Glomerular endothelial cell (primary cell): ENCODE measurements around the gene KRTAP5-2. TPM values are rescaled to one million over a fixed set of nuclear protein-coding genes. Genes with fewer than 3 reads are reported as not detected.
"Not testable (repeated sequence)": the region's sequence is repeated elsewhere in the genome, so short reads cannot be mapped to it uniquely, and the experiment has no call there.

Source experiments
- DNase-seq: peaks from one replicate; pipeline ENCODE4 v3.0.0-alpha.2; 2011; ENCODE audit warnings: low read depth, low spot score; ENCODE audit errors: extremely low read depth
- total RNA-seq: library from RNA; depleted of rRNA; stranded (reverse); fragments of >200 nt; gene quantifications from 2 replicates; pipeline ENCODE4 v1.2.3, GENCODE V29; 2015

Gene KRTAP5-2
- total RNA-seq, 1 donor from 2014 or later = not detected

DNA sequence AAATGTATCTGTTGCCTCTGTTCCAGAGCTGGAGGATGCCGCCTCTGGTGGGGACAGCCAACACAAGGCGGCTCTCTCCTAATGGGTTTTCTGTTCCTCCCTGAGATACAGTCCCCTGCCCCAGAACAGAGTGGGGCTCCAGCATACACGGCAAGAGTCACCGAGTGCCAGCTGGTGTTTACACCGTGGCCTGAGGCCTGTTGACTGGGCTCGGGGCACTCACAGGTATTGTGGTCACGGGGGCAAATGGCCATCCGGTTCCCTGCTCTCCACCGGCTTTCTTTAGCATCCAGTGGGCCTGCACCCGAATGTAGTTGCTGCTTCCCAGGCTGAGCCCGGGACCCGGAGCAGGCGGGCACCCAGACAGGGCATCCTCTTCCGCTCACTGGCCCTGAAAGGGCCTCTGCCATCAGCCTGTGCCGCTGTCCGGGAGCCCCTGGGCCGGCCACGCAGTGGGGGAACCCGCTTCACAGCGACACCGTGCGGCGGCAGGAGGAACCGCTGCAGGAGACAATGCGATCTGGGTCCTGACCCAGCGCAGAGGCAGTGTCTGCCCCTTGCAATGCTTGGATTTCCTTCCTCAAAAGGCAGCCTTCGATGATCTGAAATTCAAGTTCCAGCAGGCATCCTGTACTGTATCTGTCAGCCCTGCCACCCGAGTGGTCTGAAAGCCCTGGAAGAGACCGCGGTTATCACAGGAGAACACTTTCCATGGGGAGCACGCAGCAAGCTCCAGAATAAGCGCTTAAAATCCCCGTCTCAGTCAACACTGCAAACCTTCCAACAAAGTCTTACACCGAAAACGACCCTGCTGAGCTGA lies 30.6 kb upstream of the KRTAP5-2 start:
- no peak for DNase-seq

DNA sequence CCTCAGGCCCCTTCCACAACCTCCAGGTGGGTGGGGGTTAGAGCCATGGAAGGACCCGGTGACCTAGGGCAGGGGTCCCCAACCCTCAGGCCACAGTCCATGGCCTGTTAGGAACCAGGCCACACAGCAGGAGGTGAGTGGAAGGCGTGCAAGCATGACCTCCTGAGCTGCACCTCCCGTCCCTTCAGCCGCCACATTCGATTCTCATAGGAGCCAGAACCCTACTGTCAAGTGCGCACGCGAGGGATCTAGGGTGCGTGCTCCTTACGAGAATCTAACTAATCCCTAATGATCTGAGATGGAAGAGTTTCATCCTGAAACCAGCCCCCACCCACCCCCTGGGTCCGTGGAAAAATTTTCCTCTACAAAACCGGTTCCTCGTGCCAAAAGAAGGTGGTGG lies 27.4 kb upstream of the KRTAP5-2 start:
- no peak for DNase-seq

DNA sequence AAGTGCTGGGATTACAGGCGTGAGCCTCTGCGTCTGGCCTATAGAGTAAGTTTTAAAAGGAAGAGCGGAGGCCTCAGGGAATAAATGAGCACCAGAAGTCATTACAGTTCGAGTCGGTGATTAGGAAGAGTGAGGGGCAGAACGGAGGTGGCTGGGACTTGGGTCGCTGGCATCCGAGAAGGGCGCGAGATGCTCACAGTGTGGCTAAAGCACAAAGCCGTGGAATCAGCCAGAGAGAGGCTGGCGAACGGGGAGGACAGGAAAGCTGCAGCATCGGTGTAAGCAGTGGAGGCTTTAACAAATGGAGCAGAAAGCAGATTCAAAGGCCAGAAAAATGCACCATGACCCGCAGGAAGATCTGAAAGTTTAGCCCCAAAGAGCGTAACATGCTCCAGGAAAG lies 26.5 kb upstream of the KRTAP5-2 start:
- DNase-seq = no peak

DNA sequence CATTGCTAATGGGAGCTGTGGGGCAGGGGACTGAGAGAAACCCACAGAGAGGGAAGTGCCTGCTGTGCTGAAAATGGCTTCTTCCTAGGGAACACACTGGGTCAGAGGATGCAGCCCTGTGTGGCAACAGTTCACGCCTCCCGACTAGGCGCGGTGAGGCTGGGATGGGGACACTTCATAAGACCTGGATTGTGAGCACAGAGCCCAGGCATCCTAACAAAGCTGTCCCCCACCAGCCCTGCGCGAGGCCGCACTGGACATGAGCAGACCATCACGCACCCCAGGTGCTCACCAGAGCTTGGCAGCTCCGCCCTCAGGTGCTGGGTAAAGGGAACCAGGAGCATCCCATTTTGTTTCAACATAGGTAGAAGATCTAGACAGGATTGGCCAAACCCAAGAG lies 25.6 kb upstream of the KRTAP5-2 start:
- no peak for DNase-seq

DNA sequence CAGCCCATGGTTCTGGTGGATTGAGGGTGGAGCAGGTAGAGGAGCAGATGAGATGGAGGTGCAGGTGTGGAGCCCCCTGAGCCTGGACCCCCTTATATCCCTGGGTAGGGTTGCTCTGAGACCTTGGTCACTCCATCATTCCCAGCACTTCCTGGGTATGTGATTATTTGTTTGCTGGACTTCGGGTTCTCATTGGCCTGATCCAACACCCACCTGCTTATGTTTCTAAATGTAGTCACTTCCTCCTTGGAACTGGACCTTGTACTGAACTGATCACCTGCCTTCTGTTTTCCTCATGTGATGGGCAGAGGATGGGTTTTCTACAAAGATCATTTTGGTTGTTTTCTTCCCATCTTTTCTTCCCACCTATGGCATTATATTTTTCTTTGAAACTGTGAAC lies 24.0 kb upstream of the KRTAP5-2 start, which contains the start of gene KRTAP5-4:
Gene KRTAP5-4, minus strand, starts transcription at position 53 of the 400 bp plus-strand sequence. Its CDS starts 45 bp downstream, at position 8.
- DNase-seq = no peak

DNA sequence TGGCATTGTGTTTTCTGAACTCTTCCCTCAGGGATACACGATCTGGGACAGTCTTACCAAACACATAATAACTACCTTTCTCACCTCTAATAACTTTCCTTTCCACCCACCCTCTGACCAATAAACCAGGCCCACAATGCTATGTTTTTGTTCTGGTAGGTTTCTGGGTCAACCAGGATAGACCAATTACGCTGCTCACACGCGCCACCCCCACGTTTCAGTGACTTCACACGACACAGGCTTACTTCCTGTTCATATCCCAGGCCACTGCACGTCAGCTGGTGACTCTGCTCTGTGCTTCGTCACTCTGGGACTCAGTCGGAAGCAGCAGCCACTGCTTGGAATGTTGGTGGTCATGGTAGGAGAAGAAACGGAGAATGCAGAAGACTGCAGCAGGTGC lies 21.4 kb upstream of the KRTAP5-2 start:
- DNase-seq = no peak

DNA sequence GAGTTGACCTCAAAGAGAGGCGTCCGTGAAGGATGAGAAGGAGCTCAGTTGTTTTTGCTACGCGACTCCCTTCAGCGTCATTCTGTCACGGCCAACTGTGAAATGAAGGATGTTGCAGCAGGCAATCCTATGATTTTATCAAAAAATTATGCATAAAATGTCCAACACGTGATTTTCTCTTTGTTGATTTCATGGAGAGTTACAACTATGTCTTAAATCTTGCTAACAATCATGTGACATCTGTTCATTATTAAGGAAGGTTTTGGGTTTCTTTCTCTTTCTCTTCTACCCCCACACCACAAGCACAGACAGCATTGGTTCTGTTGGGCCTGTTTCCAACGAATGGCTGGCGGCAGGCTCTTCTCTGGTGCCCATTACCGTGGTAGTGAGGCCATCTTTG lies 20.1 kb upstream of the KRTAP5-2 start:
- no peak for DNase-seq

DNA sequence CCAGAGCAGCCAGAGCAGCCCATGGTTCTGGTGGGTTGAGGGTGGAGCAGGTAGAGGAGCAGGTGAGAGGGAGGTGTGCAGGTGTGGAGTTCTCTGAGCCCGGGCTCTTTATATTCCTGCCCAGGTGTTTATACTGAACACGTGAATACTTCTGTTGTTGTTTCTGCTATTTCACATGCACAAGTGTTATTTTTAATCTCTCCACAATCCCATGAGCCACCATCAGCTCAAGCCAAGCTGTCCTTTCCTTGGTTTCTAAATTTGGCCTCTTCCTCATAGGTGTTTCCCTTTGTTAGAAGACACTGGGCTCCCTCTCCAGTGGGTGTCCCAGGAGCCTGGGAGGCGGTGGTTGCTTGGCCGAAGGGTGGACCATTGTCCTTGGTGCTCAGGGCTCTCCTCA lies 10.3 kb upstream of the KRTAP5-2 start, which contains the start of gene KRTAP5-3:
Gene KRTAP5-3, minus strand, starts transcription at position 101 of the 400 bp plus-strand sequence. Its CDS starts 78 bp downstream, at position 23.
- DNase-seq = no peak

DNA sequence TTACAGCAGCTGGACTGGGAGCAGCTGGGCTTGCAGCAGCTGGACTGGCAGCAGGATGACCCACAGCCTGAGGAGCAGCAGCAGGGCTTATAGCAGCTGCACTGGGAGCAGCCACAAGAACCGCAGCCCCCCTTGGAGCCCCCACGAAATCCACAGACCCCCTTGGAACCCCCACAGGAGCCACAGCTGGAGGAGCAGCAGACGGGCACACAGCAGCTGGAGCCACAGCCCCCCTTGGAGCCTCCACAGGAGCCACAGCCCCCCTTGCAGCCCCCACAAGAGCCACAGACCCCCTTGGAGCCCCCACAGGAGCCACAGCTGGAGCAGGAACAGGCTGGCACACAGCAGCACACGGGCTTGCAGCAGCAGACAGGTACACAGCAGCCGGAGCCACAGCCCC lies 9.8 kb upstream of the KRTAP5-2 start:
- DNase-seq = not testable (repeated sequence)

DNA sequence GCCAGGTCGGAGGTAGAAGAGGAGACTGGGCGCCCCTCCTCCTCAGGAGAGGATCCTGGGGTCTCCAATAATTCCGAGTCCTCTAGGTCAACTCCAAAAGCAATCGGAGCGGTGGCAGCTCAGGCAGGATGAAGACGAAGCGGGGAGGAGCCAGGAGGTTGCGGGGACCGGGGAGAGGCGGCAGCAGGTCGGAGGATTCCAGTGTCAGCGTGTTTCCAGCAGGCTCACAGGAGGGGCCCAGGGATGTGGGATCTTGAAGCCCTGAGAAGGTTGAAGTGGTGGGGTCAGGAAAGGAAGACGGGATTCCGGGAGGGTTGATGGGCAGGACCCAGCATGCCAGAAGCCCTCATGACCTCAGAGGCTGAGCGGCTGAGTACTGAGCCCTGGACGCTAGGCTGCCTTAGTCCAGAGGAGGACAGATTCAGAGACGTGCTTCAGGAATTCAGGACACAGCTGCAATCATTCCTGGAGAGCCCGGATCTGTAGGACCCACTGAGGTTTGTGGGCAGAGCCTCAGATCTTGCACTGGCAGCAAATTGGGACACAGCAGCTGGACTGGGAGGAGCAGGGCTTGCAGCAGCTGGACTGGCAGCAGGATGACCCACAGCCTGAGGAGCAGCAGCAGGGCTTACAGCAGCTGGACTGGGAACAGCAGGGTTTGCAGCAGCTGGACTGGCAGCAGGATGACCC lies 9.2 kb upstream of the KRTAP5-2 start:
- not testable (repeated sequence) for DNase-seq

DNA sequence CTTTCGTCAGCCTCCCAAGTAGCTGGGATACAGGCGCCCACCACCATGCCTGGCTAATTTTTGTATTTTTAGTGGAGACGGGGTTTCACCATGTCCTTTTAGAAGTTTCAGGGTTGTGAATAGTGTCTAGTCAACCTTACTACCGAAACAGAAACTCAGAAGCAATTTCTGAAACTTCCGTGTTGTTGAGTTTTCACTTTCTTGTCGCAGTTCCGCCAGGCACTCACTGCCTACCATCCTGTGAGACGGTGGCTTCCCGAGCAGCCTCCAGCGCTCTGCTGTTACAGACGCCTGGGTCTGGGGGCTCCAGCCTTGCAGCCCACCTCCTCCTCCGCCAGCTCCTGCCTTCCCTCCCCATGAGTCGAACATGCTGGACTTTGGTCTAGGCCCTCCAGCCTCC lies 7.8 kb upstream of the KRTAP5-2 start:
- DNase-seq = not testable (repeated sequence)

DNA sequence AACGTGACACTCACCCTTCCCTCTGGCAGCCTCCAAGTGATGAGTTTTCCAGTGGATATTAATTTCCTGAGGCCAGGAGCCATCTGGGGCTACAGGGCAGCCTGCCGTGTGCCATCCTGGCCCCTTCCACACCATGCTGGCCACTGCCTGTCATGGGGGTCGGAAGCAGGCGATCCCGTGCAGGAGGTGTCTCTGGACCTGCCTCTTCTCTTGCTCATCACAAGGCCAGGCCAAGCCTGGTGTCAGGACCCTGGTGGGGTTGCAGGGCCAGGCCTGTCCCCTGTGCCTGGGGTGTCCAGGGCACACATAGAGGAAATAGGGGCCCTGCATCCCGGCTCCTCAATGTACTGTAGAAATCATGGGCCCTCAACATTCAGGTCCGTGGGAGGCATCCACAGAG lies 6.6 kb upstream of the KRTAP5-2 start:
- no peak for DNase-seq

DNA sequence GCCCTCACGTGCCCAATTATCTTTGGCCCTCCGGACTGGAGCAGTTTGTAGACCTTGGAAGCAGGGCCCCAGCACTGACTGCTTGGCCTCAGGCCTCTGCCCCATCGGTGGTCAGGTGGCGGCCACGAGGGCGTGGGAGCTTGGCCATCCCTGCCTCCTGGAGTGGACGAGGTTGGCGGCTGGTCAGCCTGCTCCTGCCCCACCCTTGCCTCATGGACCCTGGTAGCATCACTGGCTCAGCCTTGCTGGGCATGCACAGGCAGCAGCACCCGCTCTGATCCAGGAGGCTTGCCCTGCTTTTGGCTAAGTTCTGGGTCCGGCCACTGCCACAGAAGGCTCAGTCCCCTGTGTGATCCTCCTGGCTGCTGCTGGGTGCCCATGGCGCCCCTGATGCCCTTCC lies 6.1 kb upstream of the KRTAP5-2 start:
- no peak for DNase-seq

DNA sequence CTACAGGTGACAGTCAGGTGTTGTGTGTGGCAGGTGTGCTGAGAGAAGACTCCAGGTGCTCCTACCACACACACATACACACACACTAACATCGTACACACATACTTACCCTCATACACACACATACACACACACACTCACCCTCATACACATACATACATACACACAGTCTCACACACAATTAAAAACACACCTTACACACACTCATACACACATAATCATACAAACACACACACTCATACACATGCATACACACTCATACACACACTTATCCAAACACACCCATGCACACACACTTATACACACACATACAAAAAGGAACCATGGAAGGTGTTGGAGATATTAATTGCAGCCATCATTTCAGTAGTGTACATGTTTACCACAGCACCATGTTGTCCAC lies 5.5 kb upstream of the KRTAP5-2 start:
- DNase-seq = no peak

DNA sequence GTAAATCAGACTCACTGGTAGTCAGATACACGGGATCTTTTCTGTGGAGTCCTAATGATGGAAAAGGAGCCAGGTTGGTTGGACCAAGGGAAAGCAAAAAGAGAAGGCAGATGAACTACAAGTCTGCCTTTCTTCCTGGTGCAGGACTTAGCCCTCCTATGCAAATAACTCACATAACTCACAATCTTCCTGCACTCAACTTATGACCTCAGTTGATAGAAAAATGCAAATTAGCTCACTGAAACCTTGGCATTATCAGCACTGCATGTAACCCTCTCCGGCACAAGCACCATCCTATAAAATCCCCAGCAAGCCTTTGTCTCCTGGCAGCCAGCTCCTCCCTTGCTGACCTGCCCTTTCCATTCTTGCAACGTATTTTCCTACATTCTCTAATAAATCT lies 3.6 kb upstream of the KRTAP5-2 start:
- not testable (repeated sequence) for DNase-seq

DNA sequence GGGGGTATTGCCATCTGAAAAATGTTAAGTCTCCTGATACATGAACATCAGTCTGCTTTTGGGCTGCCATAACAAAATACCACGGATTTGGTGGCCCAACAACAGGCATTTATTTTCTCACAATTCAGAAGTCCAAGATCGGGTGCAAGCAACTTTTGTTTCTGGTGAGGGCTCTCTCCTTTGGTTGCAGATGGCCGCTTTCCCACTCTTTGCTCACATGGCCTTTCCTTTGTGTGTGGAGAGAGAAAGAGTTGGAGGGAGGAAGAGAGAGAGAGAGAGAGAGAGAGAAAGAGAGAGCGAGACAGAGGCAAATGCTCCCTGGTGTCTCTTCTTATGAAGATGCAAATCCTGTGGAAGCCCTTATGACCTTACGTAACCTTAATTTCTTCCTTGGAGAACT lies 2.5 kb upstream of the KRTAP5-2 start:
- no peak for DNase-seq

DNA sequence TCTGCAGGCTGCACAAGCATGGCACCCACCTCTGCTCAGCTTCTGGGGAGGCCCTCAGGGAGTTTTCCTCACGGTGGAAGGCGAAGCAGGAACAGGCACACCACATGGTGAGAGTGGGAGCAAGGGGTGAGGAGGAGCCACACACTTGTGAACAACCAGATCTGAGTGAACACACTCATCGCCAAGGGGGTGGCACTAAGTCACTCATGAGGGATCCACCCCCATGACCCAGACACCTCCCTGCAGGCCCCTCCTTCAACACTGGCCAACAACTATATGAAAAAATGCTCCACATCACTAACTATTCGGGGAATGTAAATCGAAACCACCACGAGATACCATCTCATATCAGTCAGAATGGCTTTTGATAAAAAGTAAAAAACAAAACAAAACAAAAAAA lies 722 bp upstream of the KRTAP5-2 start:
- no peak for DNase-seq

DNA sequence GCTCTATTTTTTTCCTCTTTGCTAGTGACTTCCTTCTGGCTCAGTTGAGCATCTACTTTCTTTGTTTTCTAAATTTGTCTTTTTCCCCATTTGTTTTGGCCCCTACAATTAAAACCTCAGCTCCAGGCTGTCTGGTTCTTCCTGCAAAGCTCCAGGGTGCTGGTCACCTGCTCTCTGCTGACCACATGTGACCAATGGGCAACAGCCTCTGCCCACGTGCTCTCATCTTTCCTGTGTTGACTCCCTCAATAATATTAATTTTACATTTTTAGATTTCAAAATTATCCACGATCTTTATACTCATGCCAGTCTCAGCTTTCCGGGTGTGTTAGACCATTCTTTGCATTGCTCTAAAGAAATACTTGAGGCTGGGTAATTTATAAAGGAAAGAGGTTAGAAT lies 312 bp upstream of the KRTAP5-2 start:
- DNase-seq = not testable (repeated sequence)

DNA sequence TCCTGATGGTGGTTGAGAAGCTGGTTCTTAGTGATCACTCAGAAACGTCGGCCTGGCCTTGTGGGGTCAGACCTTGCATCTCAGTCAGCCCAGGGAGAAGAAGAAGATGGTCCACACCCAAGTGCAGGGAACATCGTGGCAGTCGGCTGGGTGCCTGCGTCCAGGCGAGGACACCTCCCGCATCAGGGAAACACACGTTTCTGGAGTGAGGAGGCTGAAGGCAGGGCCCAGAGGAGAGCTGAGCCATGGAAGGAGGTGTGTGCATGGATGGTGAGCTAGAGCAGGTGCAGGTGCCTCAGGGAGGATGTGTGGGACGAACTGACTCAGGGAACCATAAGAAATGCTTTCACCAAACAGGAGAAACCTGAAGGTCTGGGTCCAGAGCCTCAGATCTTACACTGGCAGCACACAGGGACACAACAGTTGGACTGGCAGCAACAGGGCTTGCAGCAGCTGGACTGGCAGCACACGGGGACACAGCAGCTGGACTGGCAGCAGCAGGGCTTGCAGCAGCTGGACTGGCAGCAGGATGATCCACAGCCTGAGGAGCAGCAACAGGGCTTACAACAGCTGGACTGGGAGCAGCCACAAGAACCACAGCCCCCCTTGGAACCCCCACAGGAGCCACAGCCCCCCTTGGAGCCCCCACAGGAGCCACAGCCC lies 632 bp downstream of the KRTAP5-2 start:
- no peak for DNase-seq

DNA sequence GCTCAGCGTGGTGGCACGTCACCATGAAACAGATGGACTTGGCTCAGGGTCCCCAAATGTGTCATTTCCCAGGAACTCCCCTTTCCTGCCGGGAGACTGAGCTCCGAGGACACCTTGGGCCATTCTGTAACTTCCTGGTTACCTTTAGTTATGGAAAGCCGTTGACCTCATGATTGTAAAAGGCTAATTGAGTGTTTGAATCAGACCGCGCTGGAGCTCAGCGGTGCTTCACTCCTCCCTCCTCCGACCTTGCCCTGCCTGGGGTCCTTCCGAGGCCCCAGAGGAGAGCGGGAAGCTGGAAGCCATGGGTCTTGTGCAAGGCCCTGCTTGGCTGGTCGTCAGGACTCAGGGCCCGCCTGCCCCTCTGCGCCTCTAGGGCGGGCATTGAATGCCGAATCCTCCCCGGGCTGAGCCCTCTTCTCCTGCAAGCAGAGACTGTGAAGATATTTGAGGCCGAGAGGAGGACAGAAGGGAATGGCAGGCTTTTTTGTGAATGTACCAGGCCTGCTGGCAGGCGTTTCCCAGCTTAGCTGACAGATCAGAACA lies 1.4 kb downstream of the KRTAP5-2 start:
- DNase-seq = not testable (repeated sequence)

DNA sequence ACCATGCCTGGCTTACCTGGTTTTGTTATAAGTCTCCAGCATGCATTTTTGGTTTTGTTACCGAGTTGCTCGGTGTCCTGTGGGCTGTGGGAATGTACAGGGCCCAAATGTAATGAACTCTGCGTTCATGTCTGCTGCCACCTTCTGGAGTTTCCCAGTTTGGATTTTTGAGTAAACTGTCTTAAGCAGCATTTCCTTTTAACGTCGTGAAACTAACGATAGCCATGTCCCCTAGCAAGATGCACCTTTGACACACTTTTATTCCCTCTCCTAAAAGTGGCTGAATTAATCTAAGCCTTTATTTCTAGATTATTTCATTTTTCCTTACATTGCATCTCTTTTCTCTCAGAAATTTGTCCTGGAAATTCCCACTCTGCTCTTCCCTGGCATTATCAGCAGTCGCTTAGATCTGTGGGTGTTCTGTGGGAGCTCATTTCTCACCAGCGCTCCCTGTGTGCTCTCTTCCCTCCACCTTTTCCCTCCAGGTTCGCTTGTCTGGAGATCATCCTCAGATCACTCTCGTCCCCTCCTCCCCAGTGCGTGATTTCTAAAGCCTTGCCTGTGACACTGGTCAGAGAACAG lies 2.0 kb downstream of the KRTAP5-2 start:
- DNase-seq = not testable (repeated sequence)
